ENCODE results near the gene PRDM1. TPM values are rescaled to one million over a fixed set of nuclear protein-coding genes. Genes with fewer than 3 reads are reported as not detected.

Gene PRDM1
- total RNA-seq, 1 experiment from 2014 or later = 2.6 TPM

- POLR2A ChIA-PET (ENCODE audit: unreplicated experiment) = interaction anchor here (0.7 kb wide), 1 partner anchor 28 kb away, joined by 3 read pairs; no protein-coding TSS in a partner anchor
Observed at GRCh38 chr6:106120406-106120805, 34.3 kb downstream of the PRDM1 start.

DNA sequence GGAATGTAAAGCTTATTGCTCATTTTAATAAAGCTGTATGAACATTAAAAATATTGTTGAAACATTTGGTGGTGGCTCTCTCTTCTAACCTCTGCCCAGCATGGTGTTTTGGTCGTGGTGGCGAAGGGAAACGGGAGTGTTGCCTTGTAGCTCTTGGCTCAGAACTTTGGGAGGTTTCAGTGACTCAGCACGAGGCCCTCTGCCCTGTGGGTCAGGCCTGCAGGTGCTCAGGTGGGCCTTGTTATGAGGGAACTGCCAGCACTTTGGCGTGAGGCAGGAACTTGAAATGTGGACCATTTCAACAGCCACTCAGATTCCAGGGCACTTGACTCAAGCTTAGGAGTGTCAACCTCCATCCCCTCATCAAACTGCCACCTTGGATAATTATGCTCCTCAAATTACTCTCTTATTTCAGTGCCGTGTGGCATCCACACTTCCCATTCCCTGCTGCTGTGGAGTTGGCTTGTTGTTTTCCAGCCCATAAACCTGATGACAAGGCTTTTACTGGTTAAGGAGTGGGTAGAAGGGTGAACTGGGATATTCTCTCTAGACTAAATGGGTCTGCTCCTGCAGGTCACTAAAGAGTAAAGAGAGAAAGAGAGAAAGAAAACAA is 36.3 kb downstream of the PRDM1 start:
- Histone ChIP-seq H3K79me2 (ENCODE audit: low read depth) (no peaks in the 10 kb centered on the region), H3K4me2 (no peak overlapping the region), H2AFZ (no peak overlapping the region), H3K36me3 (ENCODE audit: low read depth) (no peaks in the 10 kb centered on the region), H3K27me3 (ENCODE audit: insufficient read depth, low read depth) (no peaks in the 10 kb centered on the region), H3K9me2 (ENCODE audit: insufficient read depth) (no peaks in the 10 kb centered on the region), H3K9me3 (ENCODE audit: insufficient read depth, low read depth) (no peaks in the 10 kb centered on the region), H3F3A (ENCODE audit: insufficient read depth, low read depth) (peaks cover 23% of the 10 kb centered on the region), H3K4me1 (replicated peaks; ENCODE audit: insufficient read depth) (peaks cover 28% of the 10 kb centered on the region), H3K4me3 (no peak overlapping the region), H4K20me1 (ENCODE audit: insufficient read depth) (no peaks in the 10 kb centered on the region), H3K27ac (no peak overlapping the region)
- CTCF ChIA-PET = no interaction called here
- POLR2A ChIA-PET (ENCODE audit: unreplicated experiment) = no interaction called here
- intact Hi-C loops (cut with micrococcal nuclease; ENCODE audit: unreplicated experiment) = loop anchor here (5.0 kb wide), 1 partner anchor 60 kb away; no protein-coding TSS in a partner anchor
- BruUV-seq (replicated peaks) = no TSS peak
- TF ChIP-seq EZH2 (IDR thresholded peaks at IDR 0.05; ENCODE audit: low read depth) = no peak
- TF ChIP-seq, protein P1, sequence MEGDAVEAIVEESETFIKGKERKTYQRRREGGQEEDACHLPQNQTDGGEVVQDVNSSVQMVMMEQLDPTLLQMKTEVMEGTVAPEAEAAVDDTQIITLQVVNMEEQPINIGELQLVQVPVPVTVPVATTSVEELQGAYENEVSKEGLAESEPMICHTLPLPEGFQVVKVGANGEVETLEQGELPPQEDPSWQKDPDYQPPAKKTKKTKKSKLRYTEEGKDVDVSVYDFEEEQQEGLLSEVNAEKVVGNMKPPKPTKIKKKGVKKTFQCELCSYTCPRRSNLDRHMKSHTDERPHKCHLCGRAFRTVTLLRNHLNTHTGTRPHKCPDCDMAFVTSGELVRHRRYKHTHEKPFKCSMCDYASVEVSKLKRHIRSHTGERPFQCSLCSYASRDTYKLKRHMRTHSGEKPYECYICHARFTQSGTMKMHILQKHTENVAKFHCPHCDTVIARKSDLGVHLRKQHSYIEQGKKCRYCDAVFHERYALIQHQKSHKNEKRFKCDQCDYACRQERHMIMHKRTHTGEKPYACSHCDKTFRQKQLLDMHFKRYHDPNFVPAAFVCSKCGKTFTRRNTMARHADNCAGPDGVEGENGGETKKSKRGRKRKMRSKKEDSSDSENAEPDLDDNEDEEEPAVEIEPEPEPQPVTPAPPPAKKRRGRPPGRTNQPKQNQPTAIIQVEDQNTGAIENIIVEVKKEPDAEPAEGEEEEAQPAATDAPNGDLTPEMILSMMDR (conservative IDR thresholded peaks at IDR 0.05) = no peak
- DNase-seq = peak in 1 of 2 experiments; percentile 32

More at GRCh38 chr6:106120406-106120805, 34.3 kb downstream of the PRDM1 start:
- Histone ChIP-seq H3K4me1 (replicated peaks; ENCODE audit: insufficient read depth) (peaks cover 28% of the 10 kb centered on the region), H4K20me1 (ENCODE audit: insufficient read depth) (no peaks in the 10 kb centered on the region), H3K36me3 (ENCODE audit: low read depth) (no peaks in the 10 kb centered on the region), H3K4me2 (peak overlapping the region; percentile 62), H3K27ac (peak overlapping the region; percentile 77), H2AFZ (no peak overlapping the region), H3K9me2 (ENCODE audit: insufficient read depth) (no peaks in the 10 kb centered on the region), H3K4me3 (no peak overlapping the region), H3K79me2 (ENCODE audit: low read depth) (no peaks in the 10 kb centered on the region), H3F3A (ENCODE audit: insufficient read depth, low read depth) (peaks cover 23% of the 10 kb centered on the region), H3K27me3 (ENCODE audit: insufficient read depth, low read depth) (no peaks in the 10 kb centered on the region), H3K9me3 (ENCODE audit: insufficient read depth, low read depth) (no peaks in the 10 kb centered on the region)
- TF ChIP-seq, protein P1 (conservative IDR thresholded peaks at IDR 0.05) = no peak
- TF ChIP-seq EZH2 (IDR thresholded peaks at IDR 0.05; ENCODE audit: low read depth) = no peak
- CTCF ChIA-PET = no interaction called here
- no TSS peak for BruUV-seq (replicated peaks)
- DNase-seq = peak in 1 of 2 experiments; percentile 3
- intact Hi-C loops (cut with micrococcal nuclease; ENCODE audit: unreplicated experiment) = loop anchor here (5.0 kb wide), 1 partner anchor 62 kb away; no protein-coding TSS in a partner anchor

DNA sequence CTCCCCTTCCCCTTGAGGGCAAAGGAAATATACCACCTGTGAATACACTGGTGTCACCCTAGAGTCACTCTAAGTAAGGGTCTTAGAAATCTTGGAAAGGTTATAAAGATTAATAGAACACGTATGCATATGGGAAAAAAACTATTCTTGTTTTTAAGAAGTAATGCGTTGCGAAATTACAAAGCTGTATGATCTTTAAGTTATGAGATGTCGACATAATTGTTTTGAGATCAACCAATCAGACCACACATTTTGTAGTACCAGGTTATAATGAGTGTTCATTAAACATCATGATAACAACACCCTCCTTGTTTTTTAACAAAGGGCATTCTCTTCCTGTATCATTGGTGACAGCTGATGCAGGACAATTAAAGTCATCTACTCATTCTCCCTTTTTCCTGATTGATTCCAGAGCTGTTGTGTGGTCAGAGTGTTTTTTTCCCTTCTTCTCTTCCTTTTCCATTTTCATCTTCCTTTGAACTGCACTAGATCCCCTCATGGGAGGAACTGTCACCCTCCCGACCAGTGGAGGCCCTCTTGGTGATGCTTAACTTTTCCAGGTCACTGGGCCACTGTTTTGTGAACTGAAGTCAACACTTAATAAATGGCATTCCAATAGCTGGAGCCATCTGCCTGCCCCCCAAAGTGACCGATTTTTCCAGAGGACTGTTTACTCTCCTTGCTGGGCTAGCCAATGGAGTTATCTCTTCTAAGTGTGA is 37.0 kb downstream of the PRDM1 start:
- no peak overlapping the region for H3K27ac ChIP-seq
- CTCF ChIA-PET = no interaction called here
- peak in 1 of 2 experiments; percentile 21 for DNase-seq
- H3F3A ChIP-seq (ENCODE audit: insufficient read depth, low read depth) = peaks cover 23% of the 10 kb centered on the region
- H3K4me1 ChIP-seq (replicated peaks; ENCODE audit: insufficient read depth) = peaks cover 28% of the 10 kb centered on the region
- H3K4me3 ChIP-seq = no peak overlapping the region
- no peak overlapping the region for H3K4me2 ChIP-seq
- intact Hi-C loops (cut with micrococcal nuclease; ENCODE audit: unreplicated experiment) = loop anchor here (5.0 kb wide), 1 partner anchor 59 kb away; no protein-coding TSS in a partner anchor
- no peaks in the 10 kb centered on the region for H3K27me3 ChIP-seq (ENCODE audit: insufficient read depth, low read depth)
- no peaks in the 10 kb centered on the region for H4K20me1 ChIP-seq (ENCODE audit: insufficient read depth)
- H3K79me2 ChIP-seq (ENCODE audit: low read depth) = no peaks in the 10 kb centered on the region
- no peaks in the 10 kb centered on the region for H3K9me3 ChIP-seq (ENCODE audit: insufficient read depth, low read depth)
- BruUV-seq (replicated peaks) = no TSS peak
- H2AFZ ChIP-seq = no peak overlapping the region
- POLR2A ChIA-PET (ENCODE audit: unreplicated experiment) = no interaction called here
- no peaks in the 10 kb centered on the region for H3K36me3 ChIP-seq (ENCODE audit: low read depth)
- H3K9me2 ChIP-seq (ENCODE audit: insufficient read depth) = no peaks in the 10 kb centered on the region
- TF ChIP-seq EZH2 (IDR thresholded peaks at IDR 0.05; ENCODE audit: low read depth) = no peak
- TF ChIP-seq, protein P1 (conservative IDR thresholded peaks at IDR 0.05) = no peak
